GM21381 (cell line): Measurements from ENCODE around the gene QDPR.

Experiments
- ATAC-seq: cut with Tn5 transposase; IDR thresholded peaks from one replicate; pipeline ENCODE4 v1.9.1; 2021; ENCODE audit warnings: mild to moderate bottlenecking, moderate library complexity; ENCODE audit not compliant: unreplicated experiment

The QDPR gene

GRCh38 chr4:17436750-17437090, 75.2 kb downstream of the QDPR start:
- ATAC-seq: no peak
